IPS DF 4.7 (cell line): Measurements from ENCODE around the gene CCDC192.
"Not testable (repeated sequence)": the region's sequence is repeated elsewhere in the genome, so short reads cannot be mapped to it uniquely, and the experiment has no call there.

ENCODE experiments used
- DNase-seq: peaks from one replicate; pipeline ENCODE4 v3.0.0-alpha.2; 2013; ENCODE audit warnings: low spot score; ENCODE audit errors: extremely low read depth

The CCDC192 gene, protein sequence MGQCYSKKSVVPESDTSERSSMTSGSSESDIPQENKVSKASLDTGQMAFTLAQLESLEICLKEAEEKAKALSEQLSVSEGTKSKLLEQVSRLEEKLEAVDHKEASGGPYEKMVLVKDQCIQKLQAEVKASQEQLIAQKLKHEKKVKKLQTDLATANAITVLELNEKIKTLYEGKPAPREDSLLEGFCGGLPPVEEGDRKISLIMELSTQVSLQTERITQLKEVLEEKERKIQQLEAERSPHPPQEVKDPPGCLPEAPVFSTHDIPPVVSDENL

DNA sequence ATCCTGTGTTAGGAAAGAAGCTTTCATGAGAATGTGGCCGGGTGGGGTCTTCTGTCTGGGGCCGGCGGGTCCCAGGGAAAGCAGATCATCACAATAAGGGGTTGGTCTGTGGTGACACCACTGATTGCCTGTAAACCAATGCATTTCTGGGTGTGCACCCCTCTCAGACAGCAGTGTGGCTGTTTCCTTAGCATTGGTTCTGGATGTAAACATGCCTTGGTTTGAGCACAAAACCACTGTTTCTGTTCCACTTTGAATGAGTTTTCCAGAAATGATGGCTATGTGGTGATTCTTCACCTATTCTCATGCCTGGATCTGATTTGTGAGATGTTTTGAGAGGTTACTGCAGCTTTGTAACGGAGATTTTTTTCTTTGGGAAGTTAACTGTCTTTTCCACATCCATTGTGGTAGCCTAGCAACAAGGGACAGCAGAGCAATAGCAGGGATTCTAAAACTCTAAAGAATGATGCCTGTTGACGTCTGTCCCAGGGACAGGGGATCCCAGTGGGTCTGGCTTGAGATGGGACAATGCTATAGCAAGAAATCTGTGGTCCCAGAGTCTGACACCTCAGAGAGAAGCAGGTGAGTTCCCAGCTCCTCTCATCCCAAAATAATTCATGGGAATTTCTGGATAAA is at the start of gene CCDC192:
TSS of gene CCDC192 (plus strand) at position 466 of the 636 bp plus-strand sequence. CDS start at position 521, 55 bp downstream.
- DNase-seq: no peak

DNA sequence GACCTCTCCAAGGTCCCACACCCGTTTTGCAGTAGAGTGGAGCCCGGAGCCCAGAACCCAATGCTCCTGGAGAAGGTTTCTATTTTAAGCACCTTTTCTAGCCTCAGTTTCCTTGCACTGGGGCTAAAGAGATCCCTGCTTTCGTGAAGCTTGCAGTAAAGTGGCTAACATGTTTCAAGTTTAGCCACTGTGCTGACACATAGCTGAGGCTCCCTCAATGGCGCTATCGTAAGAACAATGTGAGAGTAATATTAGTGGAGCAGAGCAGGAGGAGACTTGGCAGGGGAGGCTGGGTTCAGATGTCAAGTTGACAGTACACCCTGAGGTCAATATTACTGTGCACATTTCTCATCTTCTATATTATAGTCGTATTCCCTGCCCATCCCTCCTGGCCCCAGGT is 46.4 kb upstream of the CCDC192 start:
- DNase-seq: no peak

DNA sequence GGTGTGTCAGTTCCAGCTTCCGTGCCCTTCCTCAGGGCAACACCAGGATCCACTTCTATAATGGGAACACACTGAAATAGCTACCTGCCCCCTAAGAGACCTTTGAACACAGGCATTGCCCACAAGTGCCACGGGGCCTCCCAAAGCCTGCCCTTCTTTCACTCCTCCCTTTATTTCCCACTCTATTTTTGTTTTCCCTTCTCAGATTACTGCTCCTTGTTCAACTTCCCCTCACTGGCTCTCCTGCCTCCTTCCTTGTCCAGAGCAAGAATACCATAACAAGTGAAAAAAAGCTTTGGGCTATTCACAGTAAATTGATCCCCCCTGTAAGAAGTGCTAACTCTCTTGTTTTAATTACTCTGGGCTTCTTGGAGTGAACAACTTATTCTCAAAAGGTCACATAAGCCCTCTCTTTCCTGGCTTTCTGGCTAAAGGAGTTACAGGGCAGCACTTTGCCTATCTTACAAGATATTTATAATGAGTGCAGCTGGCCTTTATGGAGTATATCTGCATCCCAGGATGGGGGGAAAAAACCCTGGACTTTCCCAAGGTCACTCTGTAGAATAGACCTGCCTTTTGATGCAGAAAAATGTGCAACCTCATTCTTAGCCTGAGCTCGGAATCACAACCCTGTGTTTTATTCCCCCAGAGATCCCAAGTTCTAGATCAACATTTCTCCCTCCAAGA is 43.0 kb upstream of the CCDC192 start:
- no peak for DNase-seq

DNA sequence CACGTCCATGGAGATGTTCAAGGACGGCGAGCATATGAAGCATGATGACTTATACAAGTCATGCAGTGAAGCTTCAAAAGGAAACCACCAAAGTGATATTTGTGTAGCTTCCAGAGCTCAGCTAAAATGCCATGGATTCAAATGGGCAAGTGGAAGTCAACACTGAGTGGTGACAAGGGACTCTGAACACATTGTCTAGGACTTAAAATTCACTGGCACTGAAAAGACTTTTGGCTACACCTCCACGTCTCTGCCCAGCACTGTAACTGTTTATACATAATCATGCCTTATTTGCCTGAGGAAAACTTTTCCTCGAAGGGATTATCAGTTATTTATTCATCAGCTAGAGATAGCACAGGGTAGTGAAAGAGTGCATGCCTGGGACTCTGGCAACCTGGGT is 39.1 kb upstream of the CCDC192 start:
- DNase-seq: no peak

DNA sequence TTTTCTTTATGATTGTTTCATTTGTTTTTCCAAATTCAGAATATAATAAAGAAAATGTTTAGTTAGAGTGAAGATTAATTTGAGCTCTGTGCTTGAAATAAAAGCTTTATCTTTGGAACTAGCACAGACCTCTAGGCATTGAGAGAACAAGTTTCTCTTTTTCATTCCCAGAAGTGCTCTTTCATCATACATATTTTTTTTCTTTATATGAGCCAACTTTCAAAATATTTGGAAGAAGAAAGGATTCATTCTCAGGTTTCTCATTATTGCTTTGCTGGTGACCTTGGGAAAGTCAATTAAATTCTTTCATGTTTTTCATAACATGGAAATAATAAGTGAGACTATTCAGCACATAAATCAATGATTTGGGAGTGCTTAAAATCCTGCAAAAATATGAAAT is 37.5 kb upstream of the CCDC192 start:
- DNase-seq: no peak

DNA sequence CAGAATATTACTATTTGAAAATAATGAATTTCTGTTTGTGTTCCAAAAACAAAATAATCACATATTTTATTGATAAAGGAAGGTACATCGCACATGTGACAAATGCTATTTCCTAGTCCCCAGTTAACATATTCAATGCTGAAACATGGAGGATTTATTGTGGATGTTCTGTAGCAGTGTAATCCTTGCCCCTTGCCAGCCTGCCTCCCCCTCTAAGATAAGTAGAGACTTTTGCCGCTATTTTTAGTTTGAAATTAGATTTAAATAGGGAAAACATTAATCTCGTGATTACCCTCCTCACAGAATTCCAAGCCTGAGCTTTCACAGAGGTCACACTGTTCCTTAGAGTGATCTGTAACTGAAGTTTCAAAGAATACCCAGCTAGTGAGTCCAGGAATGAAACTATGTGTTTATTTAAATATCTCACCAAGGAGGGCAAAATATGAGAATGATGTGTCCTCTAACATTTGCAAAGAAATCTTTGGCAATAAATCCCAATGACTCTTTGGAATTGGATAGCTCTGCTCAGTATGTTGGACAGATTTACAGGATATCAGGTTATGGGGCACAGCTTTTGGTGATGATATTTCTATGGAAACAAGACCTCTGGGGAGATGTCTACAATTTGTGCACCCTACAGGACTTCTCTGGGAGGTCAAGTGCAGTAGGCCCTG is 37.0 kb upstream of the CCDC192 start:
- DNase-seq: no peak

DNA sequence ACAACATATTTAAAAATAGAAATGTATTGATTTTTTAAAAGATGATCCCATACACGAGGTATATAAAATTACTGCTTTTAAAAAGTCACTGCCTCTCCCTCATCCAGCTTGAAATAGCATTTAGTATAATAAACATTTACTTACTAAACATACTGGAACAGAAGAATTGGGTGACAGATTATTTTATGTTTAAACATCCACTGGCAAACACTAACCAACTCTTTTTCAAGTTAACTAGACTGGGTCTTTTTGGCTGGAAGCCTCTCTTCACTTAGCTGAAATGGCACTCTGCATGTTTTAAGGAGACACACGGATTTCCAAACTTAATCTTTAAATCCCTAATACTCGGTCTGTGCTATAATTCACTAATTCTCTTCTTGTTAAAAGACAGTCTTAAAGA is 35.3 kb upstream of the CCDC192 start:
- DNase-seq: no peak

DNA sequence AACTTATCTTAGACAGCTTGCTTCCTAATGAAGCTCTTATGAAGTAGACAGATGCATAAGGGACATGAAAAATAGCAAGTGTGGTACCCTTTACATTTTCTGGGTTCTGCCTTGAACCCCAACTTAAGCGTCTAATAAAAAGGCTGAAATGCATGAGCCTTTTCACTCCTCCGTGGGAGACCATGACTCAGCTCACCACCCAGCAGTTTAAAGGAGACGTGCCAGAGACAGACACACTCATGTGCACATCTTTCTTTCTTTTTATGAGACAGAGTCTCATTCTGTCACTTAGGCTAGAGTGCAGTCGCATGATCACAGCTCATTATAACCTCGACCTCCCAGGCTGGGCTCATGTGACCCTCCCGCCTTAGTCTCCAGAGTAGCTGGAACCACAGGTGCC is 32.0 kb upstream of the CCDC192 start:
- no peak for DNase-seq

DNA sequence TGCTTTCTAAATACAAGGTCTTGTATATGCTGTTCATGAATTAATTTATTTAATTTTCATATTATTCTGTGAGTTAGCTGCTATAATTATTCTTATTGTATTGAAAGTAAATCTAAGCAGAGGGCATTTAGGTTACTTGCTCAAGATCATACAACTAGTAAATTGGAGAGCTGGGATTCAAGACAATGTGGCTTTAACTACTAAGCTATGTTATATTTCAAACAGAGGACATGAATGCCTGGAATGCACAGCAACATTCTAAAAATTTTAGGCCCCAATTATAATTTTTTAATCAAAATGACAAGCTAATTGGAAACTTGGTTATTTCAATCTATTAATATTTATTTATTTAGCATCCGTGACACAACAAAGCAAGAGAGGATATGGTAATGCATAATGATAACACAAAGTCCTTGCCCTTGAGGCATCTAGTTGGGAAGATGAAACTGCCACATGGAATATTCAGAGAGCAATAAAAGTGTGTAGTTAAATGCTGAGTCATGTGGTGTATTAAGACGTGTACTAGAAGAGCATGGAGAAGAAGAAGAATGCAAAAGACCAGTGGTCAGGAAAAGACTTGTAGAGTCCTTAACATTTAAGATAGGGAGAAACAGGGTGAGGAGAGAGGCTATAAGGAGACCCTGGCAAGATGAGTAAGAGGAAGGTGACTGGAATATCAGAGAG is 29.9 kb upstream of the CCDC192 start:
- no peak for DNase-seq

DNA sequence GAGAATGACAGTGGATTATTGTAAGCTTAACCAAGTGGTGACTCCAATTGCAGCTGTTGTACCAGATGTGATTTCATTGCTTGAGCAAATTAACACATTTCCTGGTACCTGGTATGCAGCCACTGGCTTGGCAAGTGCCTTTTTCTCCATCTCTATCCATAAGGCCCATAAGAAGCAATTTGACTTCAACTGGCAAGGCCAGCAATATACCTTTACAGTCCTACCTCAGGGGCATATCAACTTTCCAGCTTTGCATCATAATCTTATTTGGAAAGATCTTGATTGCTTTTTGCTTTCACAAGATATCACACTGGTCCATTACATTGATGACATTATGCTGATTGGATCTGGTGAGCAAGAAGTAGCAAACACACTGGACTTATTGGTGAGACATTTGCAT is 26.2 kb upstream of the CCDC192 start:
- not testable (repeated sequence) for DNase-seq

DNA sequence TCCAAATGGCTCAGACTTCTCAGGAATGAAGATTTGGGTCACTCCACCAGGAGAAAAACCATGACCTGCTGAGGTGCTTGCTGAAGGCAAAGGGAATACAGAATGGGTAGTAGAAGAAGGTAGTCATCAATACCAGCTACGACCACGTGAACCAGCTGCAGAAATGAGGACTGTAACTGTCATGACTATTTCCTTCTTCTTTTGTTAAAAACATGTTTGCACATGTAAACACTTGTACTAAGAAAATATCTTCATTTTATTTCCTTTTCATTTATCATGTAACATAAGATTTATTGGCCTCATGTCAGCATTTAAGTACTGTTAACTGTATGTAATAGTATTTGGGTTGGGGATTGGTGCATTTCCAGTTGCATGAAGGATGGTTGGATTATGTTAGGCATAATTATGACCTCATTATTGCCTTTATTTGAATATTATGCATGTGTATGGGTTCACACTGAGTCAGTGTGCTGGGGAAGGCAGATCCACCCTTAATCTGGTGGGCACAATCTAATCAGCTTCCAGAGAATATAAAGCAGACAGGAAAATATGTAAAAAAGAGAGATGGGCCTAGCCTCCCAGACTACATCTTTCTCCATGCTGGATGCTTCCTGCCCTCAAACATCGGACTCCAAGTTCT is 23.4 kb upstream of the CCDC192 start:
- not testable (repeated sequence) for DNase-seq

DNA sequence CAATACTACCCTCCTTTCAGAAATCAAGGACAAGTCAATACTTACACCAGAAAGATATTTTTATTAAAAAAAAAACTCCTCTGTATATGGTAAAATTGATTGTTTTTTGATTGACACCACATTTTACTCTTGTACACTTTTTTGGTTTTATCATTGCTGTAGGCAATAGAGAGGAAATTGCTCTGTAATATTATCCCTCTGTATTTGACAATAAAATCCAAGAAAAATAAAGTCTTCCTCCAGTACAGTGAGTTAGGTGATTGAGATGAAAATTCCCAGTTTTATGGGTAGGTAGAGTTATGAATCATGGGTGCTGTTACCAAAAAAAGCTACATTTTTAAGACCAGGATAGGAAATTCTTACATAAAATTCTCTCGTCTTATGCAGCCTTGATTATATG is 22.6 kb upstream of the CCDC192 start:
- no peak for DNase-seq

DNA sequence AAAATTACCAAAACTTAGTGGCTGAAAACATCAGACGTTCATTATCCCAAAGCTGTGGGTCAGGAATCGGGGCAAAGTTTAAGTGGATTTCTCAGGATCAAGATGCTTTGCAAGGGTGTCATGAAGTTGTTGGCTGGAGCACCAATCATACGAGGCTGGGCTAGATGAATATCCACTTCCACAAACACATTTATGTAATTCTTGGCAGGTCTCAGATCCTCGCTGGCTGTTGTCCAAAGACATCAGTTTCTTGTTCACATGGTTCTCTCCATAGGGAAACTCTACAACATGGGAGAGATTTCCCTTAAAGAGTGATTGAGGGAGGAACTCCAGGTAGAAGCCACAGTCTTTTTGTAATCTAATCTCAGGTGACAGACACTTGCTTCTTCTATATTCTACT is 20.2 kb upstream of the CCDC192 start:
- DNase-seq: no peak

DNA sequence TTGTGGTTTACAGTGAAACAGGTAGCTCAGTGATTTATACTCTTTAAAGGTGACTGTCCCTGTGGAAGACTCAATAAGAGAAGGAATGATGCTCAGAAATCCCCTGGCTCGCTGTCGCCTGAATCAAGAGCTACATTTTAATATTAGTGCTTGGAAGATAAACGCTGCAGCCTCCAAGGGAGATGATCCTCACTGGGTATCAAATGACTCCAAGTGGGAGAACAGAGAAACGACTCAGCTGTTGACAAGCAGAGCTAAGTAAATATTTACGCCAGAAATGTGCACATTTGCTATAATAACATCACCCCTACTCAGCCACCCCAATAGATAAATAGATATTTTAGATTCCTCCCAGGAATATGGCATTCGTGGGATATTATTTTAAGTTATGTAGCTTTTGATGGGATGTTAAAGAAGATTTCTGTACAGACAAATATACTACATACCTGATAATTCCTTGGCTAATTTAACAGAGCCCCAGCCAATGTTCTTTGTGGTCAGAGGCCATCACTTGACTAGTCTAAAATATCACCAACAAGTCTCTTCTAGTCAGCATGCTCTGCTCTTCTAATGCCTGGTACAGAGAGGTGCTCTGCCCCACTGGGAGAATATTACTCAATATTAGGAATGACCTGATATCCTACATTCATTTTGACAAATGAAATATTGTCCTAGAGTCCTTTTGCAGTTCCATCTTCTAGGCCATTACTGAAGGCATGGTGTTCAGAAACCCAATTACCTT is 18.3 kb upstream of the CCDC192 start:
- DNase-seq: no peak

DNA sequence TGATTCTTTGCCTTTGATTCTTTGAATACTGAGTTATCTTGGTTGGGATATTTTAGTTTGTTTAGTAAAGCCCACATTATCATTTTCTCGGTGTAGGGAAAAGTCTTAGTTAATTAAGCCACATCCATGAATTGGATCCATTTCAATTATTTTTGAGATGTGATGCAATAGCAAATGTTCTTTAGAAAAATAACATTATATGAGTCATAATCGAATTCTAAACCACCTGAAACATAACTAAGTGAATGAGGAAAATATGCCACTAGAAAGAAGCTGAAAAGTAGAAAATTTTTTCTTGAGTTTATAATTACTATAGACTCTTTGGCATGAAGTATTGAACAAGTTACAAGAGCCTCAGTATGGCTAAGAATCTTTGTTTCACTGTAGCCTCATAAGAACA is 17.5 kb upstream of the CCDC192 start:
- DNase-seq: no peak

DNA sequence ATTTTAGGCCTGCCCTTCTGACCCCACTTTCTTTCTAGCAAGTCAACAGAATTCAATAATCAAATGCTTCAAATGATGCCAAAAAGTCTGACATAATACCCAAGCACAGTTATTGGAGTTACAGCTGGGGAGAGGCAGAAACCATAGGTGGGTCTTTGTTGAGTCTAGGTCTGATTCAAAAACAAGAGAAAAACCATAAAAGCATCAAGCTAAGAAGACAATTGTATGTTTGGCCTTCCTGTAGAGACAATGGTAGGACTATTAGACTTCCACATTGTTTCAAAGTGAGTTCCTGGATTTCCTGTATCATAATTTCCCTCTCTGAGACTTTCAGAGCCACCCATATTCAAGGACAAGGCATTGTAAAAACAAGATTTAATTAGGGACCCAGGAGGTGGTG is 16.8 kb upstream of the CCDC192 start:
- DNase-seq: no peak

DNA sequence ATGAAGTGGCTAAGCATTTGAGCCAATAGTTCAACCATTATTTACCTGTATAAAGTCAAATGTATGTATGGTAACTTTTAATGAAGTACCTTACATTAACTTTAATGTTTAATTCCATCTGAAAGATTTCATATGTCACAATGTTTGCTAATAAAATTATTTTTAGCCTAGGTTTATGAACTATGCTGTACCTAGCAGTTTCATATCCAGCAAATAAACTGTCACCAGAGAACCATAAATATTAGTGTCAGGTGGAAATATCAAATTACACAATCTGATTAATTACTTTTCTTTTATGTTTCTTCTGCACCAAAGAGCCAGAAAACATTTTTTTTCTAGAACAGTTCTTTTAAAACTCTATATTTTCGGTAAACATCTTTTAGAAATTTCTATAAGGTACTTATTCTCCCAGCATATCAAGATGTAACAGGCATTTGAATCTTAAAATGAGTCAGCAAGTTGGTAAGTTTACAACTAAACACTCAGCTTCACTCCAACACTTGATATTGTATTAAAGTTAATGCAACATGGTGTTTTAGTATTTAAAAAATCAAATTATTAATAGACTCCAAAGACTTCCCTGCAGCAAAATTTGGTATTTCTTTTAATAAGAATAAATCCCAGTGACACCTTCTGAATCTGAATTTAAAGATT is 8.5 kb upstream of the CCDC192 start:
- DNase-seq: no peak

DNA sequence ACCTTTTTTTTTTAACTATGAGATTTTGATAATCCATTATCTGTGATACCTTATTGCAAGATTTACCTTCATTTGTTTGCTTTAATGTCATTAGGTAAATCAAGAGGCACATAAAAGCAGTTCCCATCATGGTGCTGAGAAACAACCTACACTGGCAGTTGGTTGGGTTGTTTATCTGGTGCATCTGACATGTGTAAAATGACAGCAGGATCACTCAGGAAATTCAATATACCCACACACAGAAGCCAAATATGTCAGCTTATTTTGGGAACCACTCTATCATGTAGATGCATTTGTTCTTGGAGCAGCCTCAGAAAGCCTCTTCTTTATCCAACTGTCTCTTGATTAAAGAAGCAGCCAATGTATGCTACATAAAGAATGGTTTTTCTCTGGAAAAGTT is 7.8 kb upstream of the CCDC192 start:
- DNase-seq: no peak

DNA sequence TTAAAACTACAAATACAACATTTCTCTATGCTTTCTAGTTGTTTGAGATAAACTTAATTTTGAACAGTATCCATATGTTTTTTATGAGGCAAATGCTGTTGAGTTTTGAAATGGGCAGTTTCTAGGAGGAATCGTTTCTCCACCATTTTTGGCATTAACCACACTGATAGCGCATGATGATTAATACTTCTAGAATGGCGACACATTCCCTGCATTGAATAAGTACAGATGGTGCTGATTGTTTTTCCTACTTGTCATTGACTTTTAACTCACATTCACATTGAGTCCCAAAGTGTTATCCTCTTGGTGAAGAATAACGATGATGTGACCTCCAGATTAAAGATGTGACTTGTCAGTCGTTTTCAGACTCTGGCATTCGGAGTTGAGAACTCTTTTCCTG is 6.5 kb upstream of the CCDC192 start:
- DNase-seq: no peak
